PFSK-1 (cell line): ENCODE measurements around the gene GON4L.

Source experiments
- FOXP2 ChIP-seq: optimal IDR thresholded peaks from 2 replicates; pipeline ENCODE3; 2011; ENCODE audit warnings: borderline replicate concordance, control low read depth, inconsistent platforms; ENCODE audit not compliant: insufficient read depth; ENCODE audit errors: extremely low read length, extremely low read depth
- POLR2AphosphoS5 ChIP-seq: IDR thresholded peaks from 2 replicates; pipeline ENCODE4 v1.6.1; 2012; ENCODE audit warnings: low read depth, mild to moderate bottlenecking, control low read depth, low read length, moderate library complexity
- REST ChIP-seq, 2 experiments: IDR thresholded peaks; 2 replicates each; pipeline versions ENCODE4 v1.6.1 to v1.8.0; 2011 to 2012; ENCODE audit warnings: low read depth in 2 of 2, low read length in 2 of 2, control low read depth in 1 of 2, inconsistent platforms in 1 of 2, mild to moderate bottlenecking in 1 of 2, moderate library complexity in 1 of 2; ENCODE audit not compliant: insufficient read depth in 1 of 2
- SIN3A ChIP-seq: IDR thresholded peaks from 2 replicates; pipeline ENCODE4 v1.6.1; 2012; ENCODE audit warnings: mild to moderate bottlenecking, low read length, moderate library complexity, borderline replicate concordance; ENCODE audit not compliant: insufficient read depth
- TAF1 ChIP-seq: IDR thresholded peaks from 2 replicates; pipeline ENCODE4 v1.6.1; 2012; ENCODE audit warnings: low read length, control low read depth, borderline replicate concordance; ENCODE audit not compliant: insufficient read depth

- TF ChIP-seq POLR2AphosphoS5 (no peak), SIN3A (no peak), REST (IDR thresholded peaks at IDR 0.05; ENCODE audit: insufficient read depth in 1 of 2, low read depth in 2 of 2, low read length in 2 of 2) (no peak), TAF1 (no peak), FOXP2 (no peak)
Observed at GRCh38 chr1:155864393-155864792, 7.4 kb upstream of the GON4L start.
